Uterus (tissue), 4 donors: ENCODE measurements around the gene DOCK3. TPM values are rescaled to one million over a fixed set of nuclear protein-coding genes. Genes with fewer than 3 reads are reported as not detected.
"Not testable (repeated sequence)": the region's sequence is repeated elsewhere in the genome, so short reads cannot be mapped to it uniquely, and the experiment has no call there.

ENCODE experiments used
- DNase-seq, 2 donors: peaks; one replicate each; pipeline ENCODE4 v3.0.0-alpha.2; 2019 to 2020
- H3K27ac ChIP-seq, 2 donors: fragments of 200-600 bp; sonication (generic); 1 replicate in 1 of 2; 2 replicates in 1 of 2; pipeline ENCODE4 v1.5.1; 2016 to 2018
- H3K27me3 ChIP-seq, 2 donors: fragments of 200-600 bp; sonication (generic); one replicate each; pipeline ENCODE4 v1.5.1; 2018 to 2019; ENCODE audit warnings: control low read depth in 1 of 2
- H3K36me3 ChIP-seq, 2 donors: fragments of 200-600 bp; sonication (generic); one replicate each; pipeline ENCODE4 v1.5.1; 2019; ENCODE audit warnings: control low read depth in 1 of 2
- H3K4me1 ChIP-seq, 2 donors: fragments of 200-600 bp; sonication (generic); one replicate each; pipeline ENCODE4 v1.5.1; 2018 to 2019; ENCODE audit warnings: control low read depth in 1 of 2
- H3K4me3 ChIP-seq, 2 donors: fragments of 200-600 bp; sonication (generic); 1 replicate in 1 of 2; 2 replicates in 1 of 2; pipeline ENCODE4 v1.5.1; 2018 to 2019; ENCODE audit warnings: mild to moderate bottlenecking in 1 of 2
- H3K9me3 ChIP-seq, 2 donors: fragments of 200-600 bp; sonication (generic); one replicate each; pipeline ENCODE4 v1.5.1; 2019; ENCODE audit warnings: control low read depth in 1 of 2
- POLR2A ChIP-seq, 2 donors: fragments of 450-650 bp; IDR thresholded peaks; one replicate each; pipeline ENCODE4 v1.6.1; 2016; ENCODE audit warnings: antibody characterized with exemption in 2 of 2, mild to moderate bottlenecking in 1 of 2, moderate library complexity in 1 of 2
- intact Hi-C: fragments of 100-400 bp; cut with DNase I; formaldehyde crosslinking; loops from one replicate; pipeline ENCODE4 v1.15.1; 2023; ENCODE audit warnings: low total_unique reads
- total RNA-seq, 4 donors: library from RNA; depleted of rRNA in 3 of 4; stranded (reverse); fragments of >200 nt in 3 of 4; gene quantifications; one replicate each; pipeline versions ENCODE4 v1.1.0 to v1.2.4, GENCODE V29; 2014 to 2023
- TF ChIP-seq, protein P1 (sequence below), 4 experiments: fragments of 200-600 bp in 2 of 4; fragments of 450-650 bp in 2 of 4; sonication (generic) in 2 of 4; IDR thresholded peaks; one replicate each; pipeline ENCODE4 v1.5.1; 2016 to 2019; ENCODE audit warnings: antibody characterized with exemption in 4 of 4, mild to moderate bottlenecking in 2 of 4, moderate library complexity in 1 of 4
- donor health status: DM: yes; HTN: yes; CAD: no.

DOCK3 gene
- total RNA-seq, 4 donors from 2014 or later: under 0.01 to 1.6 (median 0.46) TPM

DNA sequence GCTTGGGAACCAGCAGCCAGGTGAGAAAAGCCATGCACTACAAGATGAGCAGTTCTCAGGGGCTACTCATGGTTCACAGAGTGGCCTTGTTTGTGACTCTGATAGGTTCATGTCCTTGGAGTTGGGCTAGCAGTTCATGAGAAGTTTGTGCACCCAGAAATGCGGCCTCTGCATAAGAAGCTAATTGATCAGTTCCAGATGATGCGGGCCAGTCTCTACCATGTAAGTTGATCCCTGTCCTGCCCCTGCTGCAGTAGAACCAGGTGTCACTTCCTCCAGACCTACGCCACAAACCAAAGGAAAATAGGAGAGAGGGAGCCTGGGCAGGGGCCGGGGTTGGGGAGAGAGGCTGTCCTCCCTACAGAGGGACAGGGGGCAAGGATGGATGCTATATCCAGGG is 683.1 kb downstream of the DOCK3 start:
- Histone ChIP-seq H3K4me1 (no peaks in the 10 kb centered on the region), H3K27ac (no peak overlapping the region), H3K9me3 (no peaks in the 10 kb centered on the region), H3K36me3 (no peaks in the 10 kb centered on the region), H3K27me3 (no peaks in the 10 kb centered on the region), H3K4me3 (no peak overlapping the region)
- intact Hi-C loops: no loop called here
- TF ChIP-seq, protein P1, sequence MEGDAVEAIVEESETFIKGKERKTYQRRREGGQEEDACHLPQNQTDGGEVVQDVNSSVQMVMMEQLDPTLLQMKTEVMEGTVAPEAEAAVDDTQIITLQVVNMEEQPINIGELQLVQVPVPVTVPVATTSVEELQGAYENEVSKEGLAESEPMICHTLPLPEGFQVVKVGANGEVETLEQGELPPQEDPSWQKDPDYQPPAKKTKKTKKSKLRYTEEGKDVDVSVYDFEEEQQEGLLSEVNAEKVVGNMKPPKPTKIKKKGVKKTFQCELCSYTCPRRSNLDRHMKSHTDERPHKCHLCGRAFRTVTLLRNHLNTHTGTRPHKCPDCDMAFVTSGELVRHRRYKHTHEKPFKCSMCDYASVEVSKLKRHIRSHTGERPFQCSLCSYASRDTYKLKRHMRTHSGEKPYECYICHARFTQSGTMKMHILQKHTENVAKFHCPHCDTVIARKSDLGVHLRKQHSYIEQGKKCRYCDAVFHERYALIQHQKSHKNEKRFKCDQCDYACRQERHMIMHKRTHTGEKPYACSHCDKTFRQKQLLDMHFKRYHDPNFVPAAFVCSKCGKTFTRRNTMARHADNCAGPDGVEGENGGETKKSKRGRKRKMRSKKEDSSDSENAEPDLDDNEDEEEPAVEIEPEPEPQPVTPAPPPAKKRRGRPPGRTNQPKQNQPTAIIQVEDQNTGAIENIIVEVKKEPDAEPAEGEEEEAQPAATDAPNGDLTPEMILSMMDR (IDR thresholded peaks at IDR 0.05): no peak
- no peak for TF ChIP-seq POLR2A (IDR thresholded peaks at IDR 0.05)
- DNase-seq: no peak

DNA sequence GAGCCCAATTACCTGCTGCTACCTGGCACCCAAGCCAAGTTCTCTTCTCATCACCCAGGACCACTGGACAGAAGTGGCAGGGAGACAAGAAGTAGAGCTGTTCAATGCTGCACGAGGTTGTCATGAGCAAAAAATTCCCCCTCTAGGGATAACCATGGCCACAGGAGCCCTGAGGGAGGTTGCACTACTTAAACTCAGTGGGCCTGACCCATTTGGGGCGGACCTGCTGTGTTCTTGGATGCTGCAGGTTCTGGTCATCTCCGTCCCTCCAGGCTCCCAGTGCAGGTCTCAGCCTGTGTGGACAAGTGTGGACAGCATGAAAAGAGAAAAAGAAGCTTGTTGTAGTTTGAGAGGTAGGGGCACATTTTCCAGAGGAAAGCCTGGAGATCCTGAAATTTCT is 684.3 kb downstream of the DOCK3 start:
- H3K27me3 ChIP-seq: no peaks in the 10 kb centered on the region
- no peaks in the 10 kb centered on the region for H3K36me3 ChIP-seq
- no peak overlapping the region for H3K4me3 ChIP-seq
- H3K27ac ChIP-seq: no peak overlapping the region
- H3K4me1 ChIP-seq: no peaks in the 10 kb centered on the region
- TF ChIP-seq POLR2A (IDR thresholded peaks at IDR 0.05): no peak
- TF ChIP-seq, protein P1 (IDR thresholded peaks at IDR 0.05): no peak
- intact Hi-C loops: no loop called here
- DNase-seq: no peak
- no peaks in the 10 kb centered on the region for H3K9me3 ChIP-seq

DNA sequence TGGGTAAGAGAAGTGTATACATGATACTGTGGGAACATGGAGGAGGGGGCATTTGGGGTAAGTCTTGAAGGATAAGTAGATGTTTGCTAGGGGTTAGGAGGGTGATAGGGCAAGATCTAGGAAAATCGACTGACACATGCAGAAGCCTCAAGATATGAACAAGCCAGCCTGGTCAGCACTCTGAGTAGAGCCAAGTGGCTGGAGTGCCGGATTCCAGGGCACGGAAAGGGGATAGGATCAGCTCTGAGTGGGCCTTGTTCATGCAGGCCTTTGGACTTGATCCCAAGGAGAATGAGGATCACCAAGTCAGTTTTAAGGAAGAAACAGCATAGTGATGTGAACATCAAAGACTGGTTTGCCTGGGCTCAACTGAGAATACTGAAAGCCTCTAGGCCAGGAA is 686.1 kb downstream of the DOCK3 start:
- Histone ChIP-seq H3K36me3 (no peaks in the 10 kb centered on the region), H3K4me1 (no peaks in the 10 kb centered on the region), H3K4me3 (no peak overlapping the region), H3K27me3 (no peaks in the 10 kb centered on the region), H3K27ac (no peak overlapping the region), H3K9me3 (no peaks in the 10 kb centered on the region)
- DNase-seq: no peak
- TF ChIP-seq POLR2A (IDR thresholded peaks at IDR 0.05): no peak
- TF ChIP-seq, protein P1 (IDR thresholded peaks at IDR 0.05): no peak
- intact Hi-C loops: no loop called here

DNA sequence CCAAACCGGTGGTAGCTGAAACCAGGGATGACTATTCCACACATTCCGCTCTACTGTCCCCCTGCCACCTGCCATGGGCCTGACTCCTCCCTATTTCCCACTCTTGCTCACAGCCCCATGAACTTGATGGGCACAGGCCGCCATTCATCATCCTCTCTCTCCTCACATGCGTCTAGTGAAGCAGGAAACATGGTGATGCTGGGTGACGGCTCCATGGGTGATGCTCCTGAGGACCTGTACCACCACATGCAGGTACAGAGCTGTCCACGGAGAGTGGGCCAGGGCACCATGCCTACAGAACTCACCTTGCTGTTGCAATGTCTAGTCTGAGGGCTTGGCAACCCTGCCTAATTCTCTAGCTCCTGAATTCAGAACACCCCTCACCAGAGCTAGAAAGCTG is 687.0 kb downstream of the DOCK3 start:
- H3K27ac ChIP-seq: no peak overlapping the region
- H3K36me3 ChIP-seq: no peaks in the 10 kb centered on the region
- TF ChIP-seq, protein P1 (IDR thresholded peaks at IDR 0.05): no peak
- no peak for TF ChIP-seq POLR2A (IDR thresholded peaks at IDR 0.05)
- H3K27me3 ChIP-seq: no peaks in the 10 kb centered on the region
- no peak overlapping the region for H3K4me3 ChIP-seq
- no peaks in the 10 kb centered on the region for H3K9me3 ChIP-seq
- no peaks in the 10 kb centered on the region for H3K4me1 ChIP-seq
- DNase-seq: no peak
- intact Hi-C loops: no loop called here

DNA sequence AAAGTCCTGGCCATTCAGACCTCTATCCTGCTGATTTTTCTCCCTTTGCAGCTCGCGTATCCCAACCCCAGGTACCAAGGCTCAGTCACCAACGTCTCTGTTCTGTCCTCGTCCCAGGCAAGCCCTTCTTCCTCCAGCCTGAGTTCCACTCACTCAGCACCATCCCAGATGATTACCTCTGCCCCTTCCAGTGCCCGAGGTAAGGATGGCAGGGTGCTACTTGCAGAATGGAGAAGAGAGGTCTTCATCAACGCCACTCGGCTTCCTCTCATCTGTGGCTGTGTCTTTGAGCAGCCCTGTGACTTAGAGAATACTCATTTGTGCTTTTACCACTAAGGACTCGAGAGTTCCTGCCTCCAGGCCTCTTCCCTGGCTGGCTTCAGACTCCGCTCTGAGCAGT is 687.7 kb downstream of the DOCK3 start:
- Histone ChIP-seq H3K27ac (no peak overlapping the region), H3K27me3 (no peaks in the 10 kb centered on the region), H3K4me1 (no peaks in the 10 kb centered on the region), H3K36me3 (no peaks in the 10 kb centered on the region), H3K9me3 (no peaks in the 10 kb centered on the region), H3K4me3 (no peak overlapping the region)
- TF ChIP-seq, protein P1 (IDR thresholded peaks at IDR 0.05): no peak
- TF ChIP-seq POLR2A (IDR thresholded peaks at IDR 0.05): no peak
- no peak for DNase-seq
- intact Hi-C loops: no loop called here

DNA sequence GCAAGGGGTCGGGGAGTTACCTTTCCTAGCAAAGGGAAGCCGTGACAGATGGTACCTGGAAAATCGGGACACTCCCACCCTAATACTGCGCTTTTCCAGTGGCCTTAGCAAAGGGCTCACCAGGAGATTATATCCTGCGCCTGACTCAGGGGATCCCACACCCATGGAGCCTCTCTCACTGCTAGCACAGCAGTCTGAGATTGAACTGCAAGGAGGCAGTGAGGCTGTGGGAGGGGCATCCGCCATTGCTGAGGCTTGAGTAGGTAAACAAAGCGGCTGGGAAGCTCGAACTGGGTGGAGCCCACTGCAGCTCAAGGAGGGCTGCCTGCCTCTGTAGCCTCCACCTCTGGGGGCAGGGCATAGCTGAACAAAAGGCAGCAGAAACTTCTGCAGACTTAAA is 693.5 kb downstream of the DOCK3 start:
- intact Hi-C loops, H3K4me1 ChIP-seq: not testable (repeated sequence)

More for the DNA sequence above, 693.5 kb downstream of the DOCK3 start:
- not testable (repeated sequence) for H3K27me3 ChIP-seq, DNase-seq, H3K9me3 ChIP-seq, H3K36me3 ChIP-seq, H3K4me3 ChIP-seq, H3K27ac ChIP-seq
